Measurements from ENCODE around the gene PLPP1. TPM values are rescaled to one million over a fixed set of nuclear protein-coding genes. Genes with fewer than 3 reads are reported as not detected.

The PLPP1 gene
- total RNA-seq, 1 donor from 2014 or later, result 26.6 TPM

DNA sequence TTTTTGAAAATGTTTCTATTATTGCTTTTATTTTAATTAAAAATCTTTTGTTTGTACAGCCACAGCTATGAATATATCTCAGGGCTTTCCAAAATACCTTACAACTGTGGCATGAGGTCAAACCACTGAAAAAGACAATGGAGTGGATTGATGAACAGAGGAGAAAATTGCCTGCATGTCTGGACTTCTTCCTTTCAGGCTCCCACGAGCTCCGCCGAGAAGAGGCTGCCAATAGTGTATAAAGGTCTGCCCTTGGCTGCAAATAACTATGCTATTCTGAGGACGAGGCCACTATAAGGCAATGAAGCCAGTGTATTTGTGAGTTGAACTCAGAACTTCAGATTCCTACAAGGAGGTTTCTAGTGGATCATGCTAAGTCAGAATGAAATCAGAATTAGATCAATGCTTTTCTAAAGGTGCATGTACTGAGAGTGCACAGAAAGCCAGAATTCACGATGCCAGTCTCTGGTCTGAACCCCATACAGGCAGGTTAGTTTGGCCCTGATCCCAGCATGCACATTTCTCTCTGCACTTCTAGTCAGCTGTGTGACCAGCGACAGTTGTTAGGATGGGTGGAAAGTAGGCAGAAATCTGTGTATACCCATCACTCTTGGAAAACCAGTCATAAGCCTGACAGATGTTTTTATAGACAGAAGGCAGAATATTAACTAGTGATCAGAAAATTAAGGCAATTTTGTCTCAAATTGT, 42.7 kb upstream of the PLPP1 start:
- no peaks in the 10 kb centered on the region for H3K27me3 ChIP-seq (ENCODE audit: control insufficient read depth, insufficient read depth, low read length)
- no peak overlapping the region for H3K4me3 ChIP-seq (ENCODE audit: low read depth, low read length)
- TF ChIP-seq, protein P1, sequence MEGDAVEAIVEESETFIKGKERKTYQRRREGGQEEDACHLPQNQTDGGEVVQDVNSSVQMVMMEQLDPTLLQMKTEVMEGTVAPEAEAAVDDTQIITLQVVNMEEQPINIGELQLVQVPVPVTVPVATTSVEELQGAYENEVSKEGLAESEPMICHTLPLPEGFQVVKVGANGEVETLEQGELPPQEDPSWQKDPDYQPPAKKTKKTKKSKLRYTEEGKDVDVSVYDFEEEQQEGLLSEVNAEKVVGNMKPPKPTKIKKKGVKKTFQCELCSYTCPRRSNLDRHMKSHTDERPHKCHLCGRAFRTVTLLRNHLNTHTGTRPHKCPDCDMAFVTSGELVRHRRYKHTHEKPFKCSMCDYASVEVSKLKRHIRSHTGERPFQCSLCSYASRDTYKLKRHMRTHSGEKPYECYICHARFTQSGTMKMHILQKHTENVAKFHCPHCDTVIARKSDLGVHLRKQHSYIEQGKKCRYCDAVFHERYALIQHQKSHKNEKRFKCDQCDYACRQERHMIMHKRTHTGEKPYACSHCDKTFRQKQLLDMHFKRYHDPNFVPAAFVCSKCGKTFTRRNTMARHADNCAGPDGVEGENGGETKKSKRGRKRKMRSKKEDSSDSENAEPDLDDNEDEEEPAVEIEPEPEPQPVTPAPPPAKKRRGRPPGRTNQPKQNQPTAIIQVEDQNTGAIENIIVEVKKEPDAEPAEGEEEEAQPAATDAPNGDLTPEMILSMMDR (IDR thresholded peaks at IDR 0.05; ENCODE audit: insufficient read depth, low read length, poor library complexity, severe bottlenecking), result no peak
- no peaks in the 10 kb centered on the region for H3K36me3 ChIP-seq (ENCODE audit: control insufficient read depth, insufficient read depth, low read length)
- DNase-seq (ENCODE audit: low read depth), result no peak

DNA sequence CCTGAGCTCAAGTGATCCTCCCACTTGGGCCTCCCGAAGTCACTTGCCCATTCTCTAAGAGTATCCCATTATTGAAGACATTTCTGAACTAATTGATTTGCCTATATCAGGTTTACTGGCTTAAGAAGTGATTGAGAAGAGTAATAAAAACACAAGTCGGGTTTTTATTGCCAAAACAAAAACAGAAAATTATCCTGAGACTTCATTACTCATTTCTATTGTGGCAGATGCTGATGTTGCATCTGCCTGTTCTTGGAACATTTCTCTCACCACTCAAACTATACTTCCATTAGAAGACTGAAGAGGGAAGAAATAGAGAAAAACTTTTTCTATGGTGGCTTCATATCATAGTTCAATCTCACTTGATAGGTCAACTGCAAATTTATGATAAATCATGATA, 41.9 kb upstream of the PLPP1 start:
- TF ChIP-seq, protein P1 (IDR thresholded peaks at IDR 0.05; ENCODE audit: insufficient read depth, low read length, poor library complexity, severe bottlenecking), result no peak
- no peak for DNase-seq (ENCODE audit: low read depth)
- Histone ChIP-seq H3K4me3 (ENCODE audit: low read depth, low read length) (no peak overlapping the region), H3K36me3 (ENCODE audit: control insufficient read depth, insufficient read depth, low read length) (no peaks in the 10 kb centered on the region), H3K27me3 (ENCODE audit: control insufficient read depth, insufficient read depth, low read length) (no peaks in the 10 kb centered on the region)

DNA sequence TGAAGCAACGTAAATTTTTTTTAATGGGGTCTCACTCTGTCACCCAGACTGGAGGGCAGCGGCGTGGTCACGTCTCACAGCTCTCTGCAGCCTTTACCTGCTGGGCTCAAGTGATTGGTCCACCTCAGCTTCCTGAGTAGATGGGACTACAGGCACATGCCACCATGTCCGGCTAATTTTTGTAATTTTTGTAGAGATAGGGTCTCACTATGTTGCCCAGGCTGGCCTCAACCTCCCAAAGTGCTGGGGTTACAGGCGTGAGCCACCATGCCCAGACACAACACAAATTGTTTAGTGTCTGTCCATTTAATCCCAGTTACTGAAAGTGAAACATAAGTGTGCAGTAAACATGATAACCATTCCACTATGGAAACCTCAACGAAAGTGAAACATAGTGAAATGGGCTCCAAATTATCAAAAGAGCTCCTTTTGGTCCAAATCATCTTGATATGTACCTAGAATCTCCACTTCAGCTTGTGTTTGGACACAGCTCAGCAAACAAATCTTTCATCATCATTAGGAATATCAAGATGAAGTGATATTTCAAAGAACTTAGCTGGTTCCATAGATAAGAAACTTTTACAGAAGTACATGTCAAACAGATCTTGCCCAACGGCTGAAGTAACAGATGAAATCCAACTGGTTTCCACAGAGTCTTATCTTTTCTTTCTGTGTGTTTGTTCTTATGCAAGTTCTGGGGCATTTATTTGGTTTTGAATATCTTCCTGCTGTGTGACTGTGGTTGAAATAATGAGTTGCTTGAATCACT, 41.2 kb upstream of the PLPP1 start:
- no peaks in the 10 kb centered on the region for H3K27me3 ChIP-seq (ENCODE audit: control insufficient read depth, insufficient read depth, low read length)
- H3K36me3 ChIP-seq (ENCODE audit: control insufficient read depth, insufficient read depth, low read length), result no peaks in the 10 kb centered on the region
- no peak for DNase-seq (ENCODE audit: low read depth)
- TF ChIP-seq, protein P1 (IDR thresholded peaks at IDR 0.05; ENCODE audit: insufficient read depth, low read length, poor library complexity, severe bottlenecking), result no peak
- H3K4me3 ChIP-seq (ENCODE audit: low read depth, low read length), result no peak overlapping the region

DNA sequence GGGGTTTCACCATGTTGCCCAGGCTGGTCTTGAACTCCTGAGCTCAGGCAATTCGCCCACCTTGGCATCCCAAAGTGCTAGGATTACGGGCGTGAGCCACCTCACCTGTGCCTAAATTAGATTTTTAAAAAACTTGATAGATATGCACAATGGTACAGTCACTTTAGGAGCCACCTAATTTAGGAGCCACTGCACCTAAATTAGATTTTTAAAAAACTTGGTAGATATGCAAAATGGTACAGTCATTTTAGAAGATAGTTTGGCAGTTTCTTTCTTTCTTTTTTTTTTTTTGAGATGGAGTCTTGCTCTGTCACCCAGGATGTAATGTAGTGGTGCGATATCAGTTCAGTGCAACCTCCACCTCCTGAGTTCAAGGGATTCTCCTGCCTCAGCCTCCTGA, 37.8 kb upstream of the PLPP1 start:
- no peak overlapping the region for H3K4me3 ChIP-seq (ENCODE audit: low read depth, low read length)
- no peak for DNase-seq (ENCODE audit: low read depth)
- H3K27me3 ChIP-seq (ENCODE audit: control insufficient read depth, insufficient read depth, low read length), result no peaks in the 10 kb centered on the region
- no peaks in the 10 kb centered on the region for H3K36me3 ChIP-seq (ENCODE audit: control insufficient read depth, insufficient read depth, low read length)
- TF ChIP-seq, protein P1 (IDR thresholded peaks at IDR 0.05; ENCODE audit: insufficient read depth, low read length, poor library complexity, severe bottlenecking), result no peak

DNA sequence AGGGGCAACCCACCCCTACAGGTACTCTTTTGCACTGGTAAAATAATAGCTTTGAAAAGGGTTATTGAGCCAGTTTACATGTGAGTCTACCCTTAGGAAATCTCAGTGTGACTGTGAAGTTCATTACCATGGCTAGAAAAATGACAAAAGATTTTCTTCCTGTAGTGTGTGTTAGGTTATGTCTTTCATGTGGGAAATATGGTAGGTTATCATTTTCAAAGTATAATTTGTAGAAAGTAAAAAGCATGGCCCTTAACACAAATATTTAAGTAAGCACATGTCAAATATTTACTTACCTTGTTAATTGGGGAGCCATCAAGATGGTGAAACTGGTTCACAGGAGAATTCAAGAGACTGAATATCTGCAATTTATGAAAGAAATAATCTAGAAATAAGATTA, 37.3 kb upstream of the PLPP1 start:
- DNase-seq (ENCODE audit: low read depth), result no peak
- Histone ChIP-seq H3K36me3 (ENCODE audit: control insufficient read depth, insufficient read depth, low read length) (no peaks in the 10 kb centered on the region), H3K4me3 (ENCODE audit: low read depth, low read length) (no peak overlapping the region), H3K27me3 (ENCODE audit: control insufficient read depth, insufficient read depth, low read length) (no peaks in the 10 kb centered on the region)
- TF ChIP-seq, protein P1 (IDR thresholded peaks at IDR 0.05; ENCODE audit: insufficient read depth, low read length, poor library complexity, severe bottlenecking), result no peak
